ENCODE measurements around the gene CDK6. TPM values are rescaled to one million over a fixed set of nuclear protein-coding genes. Genes with fewer than 3 reads are reported as not detected.

CDK6 gene
- total and polyA plus RNA-seq, 8 donors, result 2.6 to 86.3 (median 15.5) TPM

DNA sequence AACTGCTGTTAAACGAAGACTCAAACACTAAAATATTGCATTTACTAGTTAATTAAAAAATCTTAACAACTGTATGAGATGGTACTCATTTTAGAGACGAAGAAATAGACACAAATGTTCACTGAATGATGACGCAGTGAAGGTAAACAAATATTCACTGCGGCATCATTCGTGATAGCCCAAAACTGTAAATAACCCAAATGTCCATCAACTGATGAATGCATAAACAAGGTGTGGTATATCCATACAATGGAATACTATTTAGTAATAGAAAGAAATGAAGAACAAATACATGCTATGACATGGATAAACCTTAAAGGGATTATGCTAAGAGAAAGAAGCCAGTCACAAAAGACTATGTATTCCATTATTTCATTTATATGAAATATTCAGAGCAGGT, 51.4 kb downstream of the CDK6 start:
- H3K27ac ChIP-seq, result no peak overlapping the region

DNA sequence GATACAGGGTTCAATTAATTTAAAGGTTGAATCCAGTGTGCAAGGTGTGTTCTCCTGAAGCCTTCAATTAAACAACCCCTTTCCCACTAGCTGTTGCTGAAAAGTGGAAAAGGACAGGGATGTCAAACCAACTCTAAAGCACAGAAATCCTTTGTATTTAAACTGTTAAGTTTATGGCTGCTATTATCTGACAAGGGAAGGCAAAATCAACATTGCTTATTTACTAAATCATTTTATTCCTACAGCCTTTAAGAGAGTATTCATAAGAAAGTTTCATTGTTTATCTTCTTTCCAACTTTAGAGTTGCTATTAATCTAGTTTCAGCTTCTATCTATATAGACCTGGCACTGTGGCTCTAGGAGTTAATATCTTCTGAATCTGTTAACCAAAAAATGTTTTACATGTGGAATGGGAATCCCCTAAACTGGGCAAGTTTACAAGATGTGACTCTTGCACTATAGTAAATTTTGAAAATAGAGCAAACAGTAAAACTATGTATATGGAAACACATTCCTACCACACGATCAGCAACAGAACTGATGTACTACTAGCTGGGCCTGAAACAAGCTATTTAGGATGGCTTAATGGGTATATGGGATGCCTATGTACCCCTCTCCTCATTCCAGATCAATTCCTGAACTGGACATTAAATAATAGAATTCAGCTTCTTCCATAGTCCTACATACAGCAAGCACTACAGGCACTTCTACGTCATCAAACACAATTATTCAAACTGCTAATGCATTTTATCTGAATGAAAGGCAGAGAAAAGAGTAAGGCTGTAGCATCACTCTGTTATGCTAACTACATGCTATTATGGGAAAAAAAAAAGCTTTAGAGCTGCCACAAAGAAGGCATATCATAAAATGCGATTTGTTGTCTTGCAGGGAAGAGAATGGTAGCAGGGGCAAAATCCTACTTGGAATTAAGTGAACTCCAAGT, 52.8 kb downstream of the CDK6 start:
- Histone ChIP-seq H3K9me3 (peaks cover 0 to 3% (median under 1%) of the 10 kb centered on the region in 4 donors), H3K27me3 (no peaks in the 10 kb centered on the region), H3K4me1 (peaks cover 22 to 63% (median 38%) of the 10 kb centered on the region in 4 donors), H3K4me3 (no peak overlapping the region), H3K36me3 (no peaks in the 10 kb centered on the region), H3K27ac (no peak overlapping the region)
- peak in 1 of 2 donors; percentile 36 for DNase-seq
- WGBS, 5 donors, result 67 to 86% (median 72%) methylated on average over 3 of the region's 3 CpGs
- intact Hi-C loops (cut with DNase I; ENCODE audit: low total_unique reads), result no loop called here
- no peak for TF ChIP-seq EP300 (IDR thresholded peaks at IDR 0.05)
- TF ChIP-seq POLR2A (IDR thresholded peaks at IDR 0.05), result no peak
- no peak for TF ChIP-seq CTCF (IDR thresholded peaks at IDR 0.05)
- no peak for TF ChIP-seq POLR2AphosphoS5 (IDR thresholded peaks at IDR 0.05)

More for the DNA sequence above, 51.4 kb downstream of the CDK6 start:
- Histone ChIP-seq H3K9me3 (peaks cover 0 to 9% (median 6%) of the 10 kb centered on the region in 4 donors), H3K4me3 (no peak overlapping the region), H3K36me3 (no peaks in the 10 kb centered on the region), H3K27me3 (no peaks in the 10 kb centered on the region), H3K4me1 (peaks cover 22 to 51% (median 35%) of the 10 kb centered on the region in 4 donors)
- 93 to 97% (median 97%) methylated on average over 5 of the region's 5 CpGs for WGBS, 5 donors
- intact Hi-C loops (cut with DNase I; ENCODE audit: low total_unique reads), result no loop called here
- DNase-seq, result no peak
- no peak for TF ChIP-seq POLR2AphosphoS5 (IDR thresholded peaks at IDR 0.05)
- TF ChIP-seq POLR2A (IDR thresholded peaks at IDR 0.05), result no peak

GRCh38 chr7:92782855-92783254, 53.5 kb downstream of the CDK6 start:
- H3K27ac ChIP-seq, result no peak overlapping the region
- no peak for DNase-seq
- H3K27me3 ChIP-seq, result no peaks in the 10 kb centered on the region
- no peaks in the 10 kb centered on the region for H3K36me3 ChIP-seq
- H3K4me3 ChIP-seq, result no peak overlapping the region
- WGBS, 5 donors, result 76 to 92% (median 83%) methylated on average over 3 of the region's 3 CpGs
- intact Hi-C loops (cut with DNase I; ENCODE audit: low total_unique reads), result no loop called here
- peaks cover 22 to 64% (median 38%) of the 10 kb centered on the region in 4 donors for H3K4me1 ChIP-seq
- TF ChIP-seq POLR2AphosphoS5 (IDR thresholded peaks at IDR 0.05) (no peak), POLR2A (IDR thresholded peaks at IDR 0.05) (no peak), CTCF (IDR thresholded peaks at IDR 0.05) (no peak), EP300 (IDR thresholded peaks at IDR 0.05) (no peak)
- no peaks in the 10 kb centered on the region for H3K9me3 ChIP-seq

DNA sequence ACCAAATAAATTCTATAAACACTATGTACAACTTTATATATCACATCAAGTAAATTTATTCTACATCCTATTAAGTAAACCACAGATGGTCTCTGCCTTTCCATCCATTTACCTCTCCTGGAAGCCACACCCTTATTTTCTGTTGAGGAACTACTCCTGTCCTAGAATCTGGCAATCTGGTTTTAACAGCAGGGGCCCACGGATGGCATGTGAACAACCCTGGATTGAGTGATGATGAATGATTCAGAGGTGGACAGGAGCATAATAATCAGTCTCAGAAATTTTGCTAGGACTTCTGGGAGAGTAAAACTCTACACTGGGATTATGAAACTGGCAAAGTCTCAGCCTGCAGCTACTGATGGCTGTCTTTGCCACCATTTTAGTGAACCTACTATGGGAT, 54.1 kb downstream of the CDK6 start:
- intact Hi-C loops (cut with DNase I; ENCODE audit: low total_unique reads), result no loop called here
- no peak overlapping the region for H3K4me3 ChIP-seq
- peaks cover 0 to 2% (median 0%) of the 10 kb centered on the region in 4 donors for H3K36me3 ChIP-seq
- H3K27ac ChIP-seq, result peak overlapping the region in 1 of 5 donors; percentile 59
- no peaks in the 10 kb centered on the region for H3K27me3 ChIP-seq
- no peak for TF ChIP-seq EP300 (IDR thresholded peaks at IDR 0.05)
- TF ChIP-seq POLR2A (IDR thresholded peaks at IDR 0.05), result no peak
- no peak for TF ChIP-seq CTCF (IDR thresholded peaks at IDR 0.05)
- no peak for TF ChIP-seq POLR2AphosphoS5 (IDR thresholded peaks at IDR 0.05)
- H3K4me1 ChIP-seq, result peaks cover 22 to 64% (median 38%) of the 10 kb centered on the region in 4 donors
- H3K9me3 ChIP-seq, result no peaks in the 10 kb centered on the region
- no peak for DNase-seq
- WGBS, 5 donors, result 20 to 47% (median 32%) methylated on average over 1 of the region's 1 CpG

Data from stomach (tissue), 9 donors.